CD4-positive, alpha-beta T cell treated with Interleukin-6 at 100 ng/mL for 8 hours (primary cell): ENCODE data around the gene TMEM170B.
"Not testable (repeated sequence)": the region's sequence is repeated elsewhere in the genome, so short reads cannot be mapped to it uniquely, and the experiment has no call there.

ENCODE experiments used
- DNase-seq: peaks from one replicate; pipeline ENCODE4 v3.0.0-alpha.2; 2020; ENCODE audit warnings: mixed read lengths, low spot score

Gene TMEM170B

DNA sequence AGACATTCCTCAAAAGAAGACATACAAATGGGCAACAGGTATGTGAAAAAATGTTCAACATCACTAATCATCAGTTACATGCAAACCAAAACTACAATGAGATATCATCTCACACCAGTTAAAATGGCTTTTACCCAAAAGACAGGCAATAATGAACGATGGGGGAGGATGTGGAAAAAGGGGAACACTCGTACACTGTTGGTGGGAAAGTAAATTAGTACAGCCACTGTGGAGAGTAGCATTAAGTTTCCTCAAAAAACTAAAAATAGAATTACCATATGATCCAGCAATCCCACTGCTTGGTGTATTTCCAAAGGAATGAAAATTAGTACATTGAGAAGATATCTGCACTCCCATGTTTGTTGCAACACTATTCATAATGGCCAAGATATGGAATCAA lies 8.6 kb upstream of the TMEM170B start:
- DNase-seq, result no peak

DNA sequence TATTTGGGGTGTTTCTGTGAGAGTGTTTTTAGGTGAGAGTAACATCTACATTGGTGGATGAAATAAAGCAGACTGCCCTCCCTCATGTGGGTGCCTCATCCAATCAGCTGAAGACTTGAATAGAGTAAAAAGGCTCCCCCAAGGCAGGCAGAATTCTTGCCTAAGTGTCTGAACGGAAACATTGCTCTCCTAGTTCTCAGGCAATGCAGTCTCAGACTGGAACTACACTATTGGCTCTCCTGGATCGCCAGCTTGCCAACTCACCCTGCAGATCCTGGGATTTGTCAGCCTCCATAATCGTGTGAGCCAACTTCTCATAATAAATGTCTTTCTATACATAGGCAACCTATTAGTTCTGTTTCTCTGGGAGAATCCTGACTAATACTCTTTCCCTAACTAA lies 5.5 kb upstream of the TMEM170B start:
- DNase-seq, result no peak

DNA sequence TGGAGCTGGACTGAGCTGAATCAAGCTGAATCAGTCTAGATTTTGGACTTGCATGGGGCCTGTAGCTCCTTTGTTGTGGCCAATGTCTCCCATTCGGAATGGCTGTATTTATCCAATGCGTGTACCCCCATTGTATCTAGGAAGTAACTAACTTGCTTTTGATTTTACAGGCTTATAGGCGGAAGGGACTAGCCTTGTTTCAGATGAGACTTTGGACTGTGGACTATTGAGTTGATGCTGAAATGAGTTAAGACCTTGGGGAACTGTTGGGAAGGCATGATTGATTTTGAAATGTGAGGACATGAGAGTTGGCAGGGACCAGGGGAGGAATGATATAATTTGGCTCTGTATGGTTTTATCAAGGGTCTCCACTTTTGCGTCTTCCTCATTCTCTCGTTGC lies 3.0 kb upstream of the TMEM170B start:
- DNase-seq, result no peak

DNA sequence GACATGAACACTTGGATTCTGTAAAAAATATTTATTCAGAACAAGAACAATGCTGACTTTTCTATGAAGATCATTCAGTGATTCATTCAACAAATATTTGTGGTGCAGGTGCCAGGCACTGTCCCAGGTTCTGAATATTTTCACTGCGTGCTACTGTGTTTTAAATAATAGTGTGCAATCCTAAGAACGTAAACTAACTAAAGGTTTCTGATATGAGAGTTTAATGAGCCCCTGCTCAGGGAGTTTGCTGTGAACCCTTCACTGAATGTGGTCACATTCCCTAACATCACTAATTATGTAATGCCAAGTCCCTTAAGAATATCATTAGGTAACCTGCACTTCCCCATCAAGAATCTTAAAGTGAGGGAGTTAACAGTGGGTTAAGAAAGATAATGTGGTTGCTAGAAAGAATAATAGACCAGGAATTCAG lies 1.7 kb upstream of the TMEM170B start:
- no peak for DNase-seq

DNA sequence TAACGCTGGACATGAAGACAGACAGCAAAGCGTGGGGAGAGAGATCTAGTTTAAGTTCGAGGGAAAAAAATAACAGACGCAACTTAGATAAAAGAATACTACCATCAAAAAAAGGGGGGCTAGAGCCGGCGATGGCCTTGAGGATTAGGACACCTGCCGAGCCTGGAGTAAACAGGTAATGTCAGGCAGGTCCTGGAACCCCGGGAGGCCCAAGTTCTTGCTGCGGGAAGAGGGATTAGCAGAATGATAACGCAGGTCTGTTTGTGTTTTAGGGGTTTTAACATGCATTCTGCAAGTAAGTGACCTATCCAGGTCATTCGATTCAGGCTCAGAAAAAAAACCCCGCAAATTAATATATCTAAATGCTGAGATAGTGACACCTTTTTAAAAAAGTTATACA lies 754 bp upstream of the TMEM170B start:
- DNase-seq, result no peak

DNA sequence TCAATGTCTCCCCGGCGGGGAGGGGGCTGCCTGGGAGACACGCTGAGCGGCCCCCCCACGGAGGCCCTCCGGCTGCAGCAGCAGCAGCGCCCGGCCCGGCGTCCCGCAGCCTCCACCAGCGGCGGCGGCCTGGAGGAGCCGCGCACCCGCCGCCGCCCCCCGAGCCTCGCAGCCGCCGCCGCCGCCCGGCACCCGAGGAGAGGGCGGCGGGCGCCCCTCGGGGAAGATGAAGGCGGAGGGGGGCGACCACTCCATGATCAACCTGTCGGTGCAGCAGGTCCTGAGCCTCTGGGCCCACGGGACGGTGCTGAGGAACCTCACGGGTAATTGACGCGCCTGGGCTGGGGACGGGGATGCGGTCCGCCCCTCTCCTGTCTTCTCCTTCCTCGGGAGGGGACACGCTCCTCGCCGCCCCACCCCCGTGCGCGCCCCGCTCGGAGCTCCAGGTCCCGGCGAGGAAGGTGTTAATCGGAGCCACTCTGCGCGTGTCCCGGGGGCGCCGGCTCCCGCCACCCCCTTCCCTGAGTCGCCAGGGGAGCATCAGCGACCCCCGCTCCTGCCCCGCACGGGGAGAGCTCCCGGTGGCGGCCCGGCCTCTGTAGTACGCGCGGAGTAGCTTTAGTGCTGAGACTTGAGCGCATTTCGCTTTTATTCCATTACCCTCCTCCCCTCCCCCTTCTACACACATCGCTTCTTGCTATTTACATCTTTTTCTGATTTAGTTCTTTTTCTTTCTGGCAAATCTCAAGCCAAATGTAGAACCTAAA lies 686 bp downstream of the TMEM170B start:
- peak; percentile 7 for DNase-seq

DNA sequence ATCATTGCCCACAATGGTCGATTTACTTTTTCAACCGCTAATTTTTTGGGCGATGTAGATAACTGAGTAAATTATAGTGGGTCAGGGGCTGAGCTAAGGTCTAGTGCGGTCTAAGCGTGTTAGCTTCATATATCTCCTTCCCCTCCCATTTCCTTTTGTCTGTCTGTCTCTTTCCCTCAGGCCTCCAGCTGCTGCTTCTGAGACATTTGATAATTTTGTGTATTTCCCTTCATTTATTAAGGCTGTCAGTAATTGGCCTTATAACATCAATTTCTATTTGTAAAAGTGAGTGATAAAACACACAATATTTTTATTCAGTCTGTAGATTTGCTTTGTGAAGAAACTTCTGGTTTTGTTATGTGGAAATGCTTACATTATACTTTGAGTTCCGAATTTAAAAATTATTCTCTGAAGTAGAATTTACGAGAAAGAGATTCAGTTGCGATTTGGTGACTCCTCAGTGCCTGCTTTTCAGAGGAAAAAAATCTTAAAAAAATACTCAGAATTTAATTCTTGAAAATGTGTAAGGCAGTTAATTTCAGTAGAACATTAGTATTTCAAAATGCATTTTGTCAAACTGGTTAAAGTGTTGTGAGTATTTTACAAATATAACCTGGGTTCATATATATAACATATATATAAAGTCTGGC lies 1.4 kb downstream of the TMEM170B start:
- DNase-seq, result no peak

DNA sequence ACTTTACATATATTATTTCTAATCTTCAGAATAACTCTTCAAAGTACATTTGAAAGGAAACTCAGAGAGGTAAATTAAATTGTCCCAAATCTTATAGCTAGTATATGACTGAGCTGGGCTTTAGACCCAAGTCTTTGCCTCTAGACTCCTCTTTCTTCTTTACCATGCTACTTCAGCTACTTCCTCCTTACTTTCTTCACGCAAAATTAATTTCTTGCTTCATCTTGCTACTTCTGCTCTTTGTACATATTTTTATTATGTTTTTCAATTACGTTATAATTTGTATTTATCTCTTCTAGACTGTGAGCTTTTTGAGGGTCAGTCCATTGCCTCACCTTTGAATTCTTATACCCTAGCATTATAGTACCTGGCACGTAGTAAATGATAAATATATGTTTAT lies 5.3 kb downstream of the TMEM170B start:
- DNase-seq, result no peak

DNA sequence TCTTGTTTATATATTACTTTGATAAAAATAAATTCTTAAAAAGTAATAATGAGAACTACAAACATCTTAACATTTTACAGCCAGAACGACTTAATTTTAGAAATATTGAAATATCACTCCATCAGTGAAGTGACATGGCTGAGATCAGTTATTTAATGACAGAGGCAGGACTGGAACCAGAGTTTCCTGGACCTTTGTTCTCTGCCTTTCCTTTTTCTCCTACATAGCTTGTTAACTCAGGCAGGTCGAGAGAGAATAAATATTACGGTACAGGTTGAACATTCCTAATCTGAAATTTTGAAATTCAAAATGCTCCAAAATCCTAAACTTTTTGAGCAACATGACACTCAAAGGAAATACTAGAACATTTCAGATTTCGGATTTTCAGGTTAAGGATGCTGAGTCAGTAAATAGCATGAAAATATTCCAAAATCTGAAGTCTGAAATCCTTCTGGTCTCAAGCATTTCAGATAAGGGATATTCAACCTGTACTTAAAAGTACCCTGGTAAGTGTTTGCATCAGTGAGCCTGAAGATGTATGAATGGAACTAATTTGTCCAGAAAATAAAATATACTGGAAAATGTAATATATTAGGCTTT lies 6.5 kb downstream of the TMEM170B start:
- DNase-seq, result no peak

DNA sequence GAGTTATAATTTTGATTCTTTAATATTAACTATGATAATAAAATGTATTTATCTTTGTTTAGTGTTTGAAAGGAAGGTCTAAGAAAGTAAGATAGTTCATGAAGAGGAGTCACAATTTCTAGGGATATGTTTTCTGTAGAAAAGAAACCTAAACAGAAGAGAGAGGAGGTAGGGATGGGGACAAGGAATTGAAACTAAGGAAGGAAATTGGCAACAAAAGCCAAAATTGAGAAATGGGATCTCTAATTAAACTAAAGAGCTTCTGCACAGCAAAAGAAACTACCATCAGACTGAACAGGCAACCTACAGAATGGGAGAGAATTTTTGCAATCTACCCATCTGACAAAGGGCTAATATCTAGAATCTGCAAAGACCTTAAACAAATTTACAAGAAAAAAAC lies 10.3 kb downstream of the TMEM170B start:
- not testable (repeated sequence) for DNase-seq

DNA sequence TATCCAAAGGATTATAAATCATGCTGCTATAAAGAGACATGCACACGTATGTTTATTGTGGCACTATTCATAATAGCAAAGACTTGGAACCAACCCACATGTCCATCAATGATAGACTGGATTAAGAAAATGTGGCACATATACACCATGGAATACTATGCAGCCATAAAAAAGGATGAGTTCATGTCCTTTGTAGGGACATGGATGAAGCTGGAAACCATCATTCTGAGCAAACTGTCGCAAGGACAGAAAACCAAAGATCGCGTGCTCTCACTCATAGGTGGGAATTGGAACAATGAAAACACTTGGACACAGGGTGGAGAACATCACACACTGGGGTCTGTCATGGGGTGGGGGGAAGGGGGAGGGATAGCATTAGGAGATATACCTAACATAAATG lies 11.0 kb downstream of the TMEM170B start:
- DNase-seq, result not testable (repeated sequence)

DNA sequence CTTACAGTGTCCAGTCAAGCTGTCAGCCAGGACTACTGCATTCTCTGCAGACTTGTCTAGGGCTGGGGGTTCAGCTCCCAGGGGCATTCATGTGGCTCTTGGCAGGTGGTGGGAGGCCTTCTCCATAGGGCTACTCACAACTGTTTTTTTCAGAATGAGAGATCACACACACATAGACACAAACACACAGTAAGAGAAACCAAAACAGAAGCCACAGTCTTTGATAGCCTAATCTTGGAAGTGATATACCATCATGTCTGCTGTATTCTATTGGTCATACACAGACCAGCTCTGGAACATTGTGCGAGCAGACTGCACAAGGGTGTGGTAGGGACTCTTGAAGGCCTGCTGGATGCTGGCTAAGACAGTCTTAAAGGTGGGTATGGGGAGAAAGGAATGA lies 13.5 kb downstream of the TMEM170B start:
- DNase-seq, result no peak

DNA sequence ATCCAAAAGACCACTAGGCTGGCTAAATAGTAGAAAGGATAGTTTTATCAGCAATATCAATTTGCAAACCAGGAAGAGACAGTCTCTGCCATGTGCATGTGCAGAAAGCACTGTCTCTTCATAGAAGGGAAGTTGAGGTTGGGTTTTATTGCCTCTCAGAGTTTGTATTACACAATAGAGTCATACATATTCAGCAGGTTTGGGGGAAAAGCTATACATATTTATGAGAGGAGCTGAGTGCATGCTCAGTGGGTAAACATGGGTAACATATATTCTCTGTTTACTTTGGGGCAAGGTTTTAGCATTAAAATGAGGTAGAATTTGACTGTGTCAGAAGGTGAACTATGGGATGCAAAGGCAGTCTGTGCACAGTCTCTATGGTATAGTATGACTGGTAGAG lies 14.9 kb downstream of the TMEM170B start:
- DNase-seq, result no peak

DNA sequence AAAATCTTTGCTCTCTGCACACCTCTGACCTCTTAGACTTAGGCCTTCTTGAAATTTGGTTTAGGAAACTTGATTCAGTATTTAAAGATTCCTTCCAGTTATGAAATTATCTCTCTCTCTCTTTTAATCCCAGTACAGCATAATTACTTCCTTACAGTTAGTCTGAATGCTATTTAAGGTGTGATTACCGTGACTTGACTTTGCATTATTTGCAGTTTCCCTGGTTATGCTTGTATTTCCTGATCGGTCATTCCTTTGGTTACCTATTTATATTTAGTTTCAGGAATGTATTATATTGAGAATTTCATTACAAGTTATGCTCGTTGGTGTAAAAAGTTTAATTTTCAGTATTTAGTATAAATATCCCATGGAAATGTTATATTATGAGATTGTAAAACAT lies 16.3 kb downstream of the TMEM170B start:
- DNase-seq, result no peak

DNA sequence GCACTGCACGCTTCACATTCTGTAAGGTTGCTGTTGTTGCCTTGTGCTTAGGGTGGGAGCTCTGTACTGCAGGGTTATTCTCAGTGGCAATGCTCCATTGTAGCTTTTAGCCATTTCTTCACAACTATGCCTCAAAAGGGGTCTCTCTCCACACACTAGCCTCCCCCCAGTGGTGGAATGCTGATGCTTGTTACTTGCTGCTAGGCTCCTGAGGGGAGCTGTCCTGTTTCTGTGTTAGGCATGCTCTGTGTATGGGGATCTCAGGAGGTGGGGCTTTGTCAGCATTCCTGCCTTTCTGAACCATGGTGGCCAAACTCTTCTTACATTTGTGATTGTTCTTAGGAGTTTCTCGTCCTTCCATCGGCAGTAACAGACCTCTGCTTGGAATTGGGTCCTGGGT lies 18.8 kb downstream of the TMEM170B start:
- no peak for DNase-seq

DNA sequence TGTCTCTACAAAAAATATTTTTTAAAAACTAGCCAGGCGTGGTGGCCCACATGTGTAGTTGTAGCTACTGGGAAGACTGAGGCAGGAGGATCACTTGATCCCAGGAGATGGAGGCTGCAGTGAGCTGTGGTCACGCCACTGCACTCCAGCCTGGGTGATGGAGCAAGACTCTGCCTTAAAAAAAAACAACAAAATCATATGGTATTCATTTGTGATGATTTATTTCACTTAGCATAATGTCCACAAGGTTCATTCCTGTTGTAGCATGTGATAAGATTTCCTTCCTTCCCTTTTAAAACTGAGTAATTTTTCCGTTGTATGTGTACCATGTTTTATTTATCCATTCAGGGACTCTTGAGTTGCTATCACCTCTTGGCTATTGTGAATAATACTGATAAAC lies 26.2 kb downstream of the TMEM170B start:
- no peak for DNase-seq

DNA sequence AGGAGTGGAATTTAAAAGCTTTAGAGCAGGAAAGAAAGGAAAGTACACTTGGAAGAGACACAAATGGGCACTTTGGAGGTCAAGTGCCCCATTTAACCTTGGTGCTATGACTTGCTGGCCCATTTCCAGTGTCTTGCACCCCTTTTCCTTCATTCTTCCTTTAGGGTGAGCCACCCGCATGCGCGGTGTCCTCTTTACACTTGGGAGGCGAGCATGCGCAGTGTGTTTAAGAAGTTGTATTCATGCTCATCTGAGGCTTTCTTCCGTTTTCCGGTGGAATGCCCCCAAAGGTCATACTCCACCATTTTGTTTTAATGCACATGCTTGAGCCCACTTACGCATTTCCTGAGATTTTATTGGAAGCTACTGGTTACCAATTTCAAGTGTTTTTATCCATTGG lies 29.1 kb downstream of the TMEM170B start:
- no peak for DNase-seq

DNA sequence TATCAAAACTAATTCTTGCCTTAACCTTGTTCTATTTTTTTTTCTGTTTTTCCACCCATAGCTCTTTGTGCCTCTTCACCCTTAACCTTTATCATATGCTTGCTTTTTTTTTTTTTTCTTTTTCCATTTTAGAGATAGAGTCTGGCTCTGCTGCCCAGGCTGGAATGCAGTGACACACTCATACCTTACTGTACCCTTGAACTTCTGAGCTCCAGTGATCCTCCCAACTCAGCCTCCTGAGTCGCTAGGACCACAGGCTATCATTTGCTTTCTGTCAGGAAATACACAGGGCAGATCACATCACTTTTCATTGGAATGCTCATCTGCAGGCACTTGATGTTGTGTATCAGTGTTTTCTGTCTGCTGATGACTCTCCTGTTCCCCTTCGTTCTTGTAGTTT lies 33.5 kb downstream of the TMEM170B start:
- no peak for DNase-seq

DNA sequence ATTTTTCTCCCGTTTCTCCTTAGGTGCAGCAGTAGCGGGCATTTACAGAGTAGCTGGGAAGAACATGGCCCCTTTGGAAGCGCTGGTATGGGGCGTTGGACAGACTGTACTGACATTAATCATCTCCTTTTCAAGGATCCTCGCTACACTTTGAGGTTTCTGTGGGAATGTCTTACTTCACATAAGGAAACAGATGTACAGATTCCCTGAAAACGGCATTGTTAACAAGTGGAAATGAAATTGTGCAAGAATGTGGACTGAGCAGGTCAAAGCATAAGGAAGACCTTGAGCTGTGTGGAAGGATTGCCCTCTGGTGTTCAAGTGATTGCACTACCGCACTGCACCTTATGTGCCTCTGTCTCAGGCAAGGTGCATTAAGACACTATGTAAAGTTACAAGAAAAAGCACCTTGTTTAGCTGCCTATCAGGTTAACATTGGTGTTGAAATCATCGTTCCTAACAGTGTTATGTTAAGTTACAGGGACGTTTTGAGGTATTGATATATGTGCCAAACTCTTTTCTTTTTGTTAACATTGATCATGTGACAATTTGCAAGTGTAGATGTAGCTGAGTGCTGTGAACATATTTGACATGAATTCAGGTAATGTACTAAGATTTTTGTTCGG lies 38.0 kb downstream of the TMEM170B start:
- peak; percentile 47 for DNase-seq

DNA sequence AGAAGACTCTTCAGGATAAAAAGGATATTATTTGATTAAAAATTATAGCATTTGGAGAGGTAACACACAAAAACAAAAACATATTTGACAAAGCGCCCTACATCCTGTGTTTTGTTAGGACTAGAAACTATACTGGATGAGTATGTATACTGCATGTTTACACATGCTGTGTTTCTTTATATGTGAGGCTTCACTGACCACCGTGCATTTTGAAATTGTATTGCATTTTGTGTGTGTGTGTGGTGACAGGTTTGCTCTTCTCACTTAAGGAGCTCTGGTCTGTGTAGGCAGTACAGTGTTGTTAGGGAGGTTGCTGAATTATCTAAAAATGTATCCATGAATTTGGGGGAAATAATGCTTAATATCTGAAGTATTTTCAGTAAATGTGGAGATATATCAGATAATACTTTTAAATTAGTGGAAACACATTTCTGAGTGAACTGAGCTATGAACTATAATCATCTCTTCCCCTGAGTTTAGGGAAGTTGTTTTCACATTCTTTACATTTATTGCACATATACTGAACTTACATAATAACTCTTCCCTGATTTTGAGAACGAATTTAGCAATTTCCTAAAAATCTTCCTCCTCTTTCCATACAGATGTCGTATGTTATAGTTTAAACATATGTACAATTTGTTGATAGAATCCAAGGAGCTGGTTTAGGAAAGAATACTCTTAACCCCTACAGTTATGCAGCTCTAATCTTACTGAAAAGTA lies 43.3 kb downstream of the TMEM170B start:
- no peak for DNase-seq

DNA sequence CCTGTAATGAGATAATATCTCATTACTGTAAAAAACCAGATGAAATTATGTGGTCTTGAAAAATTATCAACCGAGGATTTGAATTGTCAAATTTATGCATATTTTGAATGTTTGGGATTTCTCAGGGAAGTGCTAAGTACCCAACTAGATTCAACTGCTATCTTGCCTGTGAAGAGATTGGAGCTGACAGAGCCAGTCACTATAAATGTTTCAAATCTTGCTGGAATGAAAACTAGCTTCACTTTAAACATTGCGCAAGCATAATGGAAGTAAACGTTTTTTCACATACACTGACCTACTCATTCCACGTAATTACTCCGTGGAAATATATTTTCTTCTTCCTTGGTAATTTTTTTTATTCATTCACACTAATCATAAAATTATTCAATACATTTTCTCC lies 46.7 kb downstream of the TMEM170B start:
- DNase-seq, result no peak

DNA sequence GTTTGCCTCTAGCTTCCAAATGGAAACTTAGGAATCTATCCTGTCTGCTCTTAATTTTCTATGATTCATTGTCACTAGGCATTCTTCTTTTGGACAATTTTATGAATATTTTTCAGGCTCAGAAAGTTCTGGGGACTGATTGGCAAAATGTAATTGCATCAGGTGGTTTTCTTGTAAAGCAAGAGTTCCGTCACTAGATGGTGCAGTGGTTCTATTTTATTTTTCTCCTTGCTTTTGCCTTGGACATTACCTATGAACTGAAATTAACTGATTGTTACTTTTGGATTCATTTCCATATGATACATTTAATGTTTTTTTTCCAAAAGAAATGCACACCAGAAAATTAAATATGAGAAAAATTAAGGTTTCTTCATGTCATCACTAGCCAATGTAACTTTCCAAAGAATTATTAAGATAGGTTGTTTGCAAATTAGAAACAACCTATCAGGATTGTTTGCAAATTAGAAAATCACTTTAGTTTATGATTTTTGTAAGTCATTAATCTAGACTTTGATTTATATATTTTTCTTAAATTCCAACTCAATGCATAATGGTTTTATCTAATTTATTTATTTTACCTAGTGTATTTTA lies 48.0 kb downstream of the TMEM170B start:
- no peak for DNase-seq
